Measurements from ENCODE around the gene MACROD2.

DNA sequence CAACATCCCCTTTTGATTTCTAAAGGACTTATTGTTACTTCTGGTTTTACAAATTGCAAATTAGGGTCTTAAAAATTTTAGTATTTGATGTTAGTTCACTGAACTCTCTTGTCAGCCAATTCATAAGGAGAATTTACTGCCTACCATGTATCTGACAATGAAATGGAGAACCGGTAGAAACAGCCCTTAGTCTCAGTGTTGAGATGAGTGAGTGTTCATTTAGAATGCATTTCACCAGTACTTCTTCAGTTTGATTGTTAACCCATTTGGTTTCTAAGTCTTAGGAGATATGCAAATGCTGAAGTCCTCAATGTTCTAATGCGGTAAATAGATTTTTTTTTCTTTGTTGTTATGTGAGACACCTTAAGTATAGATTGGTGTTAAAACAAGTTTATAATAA lies 958.4 kb downstream of the MACROD2 start:
- TF ChIP-seq, protein P1, sequence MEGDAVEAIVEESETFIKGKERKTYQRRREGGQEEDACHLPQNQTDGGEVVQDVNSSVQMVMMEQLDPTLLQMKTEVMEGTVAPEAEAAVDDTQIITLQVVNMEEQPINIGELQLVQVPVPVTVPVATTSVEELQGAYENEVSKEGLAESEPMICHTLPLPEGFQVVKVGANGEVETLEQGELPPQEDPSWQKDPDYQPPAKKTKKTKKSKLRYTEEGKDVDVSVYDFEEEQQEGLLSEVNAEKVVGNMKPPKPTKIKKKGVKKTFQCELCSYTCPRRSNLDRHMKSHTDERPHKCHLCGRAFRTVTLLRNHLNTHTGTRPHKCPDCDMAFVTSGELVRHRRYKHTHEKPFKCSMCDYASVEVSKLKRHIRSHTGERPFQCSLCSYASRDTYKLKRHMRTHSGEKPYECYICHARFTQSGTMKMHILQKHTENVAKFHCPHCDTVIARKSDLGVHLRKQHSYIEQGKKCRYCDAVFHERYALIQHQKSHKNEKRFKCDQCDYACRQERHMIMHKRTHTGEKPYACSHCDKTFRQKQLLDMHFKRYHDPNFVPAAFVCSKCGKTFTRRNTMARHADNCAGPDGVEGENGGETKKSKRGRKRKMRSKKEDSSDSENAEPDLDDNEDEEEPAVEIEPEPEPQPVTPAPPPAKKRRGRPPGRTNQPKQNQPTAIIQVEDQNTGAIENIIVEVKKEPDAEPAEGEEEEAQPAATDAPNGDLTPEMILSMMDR (IDR thresholded peaks at IDR 0.05), result no peak
- TF ChIP-seq POLR2A (IDR thresholded peaks at IDR 0.05), result no peak
